ENCODE data around the gene SRRT.

- TF ChIP-seq SUZ12 (IDR thresholded peaks at IDR 0.05; ENCODE audit: unreplicated experiment), result no peak
- no peak for TF ChIP-seq FOXM1 (IDR thresholded peaks at IDR 0.05; ENCODE audit: low read depth, low read length)
- no peak for TF ChIP-seq ZBTB4 (CRISPR knock-in tag; IDR thresholded peaks at IDR 0.05)
- TF ChIP-seq CREB1 (IDR thresholded peaks at IDR 0.05; ENCODE audit: low read depth), result no peak
- peak; percentile 35; the same call in 1 of the 2 replicates for TF ChIP-seq POLR2A (IDR thresholded peaks at IDR 0.05; ENCODE audit: low read depth, low read length)
- no peak for TF ChIP-seq MYC (IDR thresholded peaks at IDR 0.05; ENCODE audit: insufficient read depth, insufficient read length, insufficient replicate concordance, low read length, severe bottlenecking)
- TF ChIP-seq JUNB (IDR thresholded peaks at IDR 0.05), result no peak
- TF ChIP-seq, protein P1, sequence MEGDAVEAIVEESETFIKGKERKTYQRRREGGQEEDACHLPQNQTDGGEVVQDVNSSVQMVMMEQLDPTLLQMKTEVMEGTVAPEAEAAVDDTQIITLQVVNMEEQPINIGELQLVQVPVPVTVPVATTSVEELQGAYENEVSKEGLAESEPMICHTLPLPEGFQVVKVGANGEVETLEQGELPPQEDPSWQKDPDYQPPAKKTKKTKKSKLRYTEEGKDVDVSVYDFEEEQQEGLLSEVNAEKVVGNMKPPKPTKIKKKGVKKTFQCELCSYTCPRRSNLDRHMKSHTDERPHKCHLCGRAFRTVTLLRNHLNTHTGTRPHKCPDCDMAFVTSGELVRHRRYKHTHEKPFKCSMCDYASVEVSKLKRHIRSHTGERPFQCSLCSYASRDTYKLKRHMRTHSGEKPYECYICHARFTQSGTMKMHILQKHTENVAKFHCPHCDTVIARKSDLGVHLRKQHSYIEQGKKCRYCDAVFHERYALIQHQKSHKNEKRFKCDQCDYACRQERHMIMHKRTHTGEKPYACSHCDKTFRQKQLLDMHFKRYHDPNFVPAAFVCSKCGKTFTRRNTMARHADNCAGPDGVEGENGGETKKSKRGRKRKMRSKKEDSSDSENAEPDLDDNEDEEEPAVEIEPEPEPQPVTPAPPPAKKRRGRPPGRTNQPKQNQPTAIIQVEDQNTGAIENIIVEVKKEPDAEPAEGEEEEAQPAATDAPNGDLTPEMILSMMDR (IDR thresholded peaks at IDR 0.05 in 2 of 3, conservative IDR thresholded peaks at IDR 0.05 in 1 of 3; ENCODE audit: control insufficient read depth in 2 of 3, extremely low read depth in 1 of 3, insufficient read depth in 1 of 3, low read depth in 3 of 3, low read length in 3 of 3), result no peak
Measured at GRCh38 chr7:100884736-100885439, 10.0 kb downstream of the SRRT start.
